Activated naive CD8-positive, alpha-beta T cell treated with anti-CD3 and anti-CD28 coated beads, Interleukin-2, amount 50 U/mL, for 24 hours (primary cell): Measurements from ENCODE around the gene GDA.
A peak's percentile ranks its signal among the peaks of the same experiment; 100 is the strongest.

Source experiments
- ATAC-seq: fragments of 150-1000 bp; cut with Tn5 transposase; one replicate; pipeline ENCODE4 v1.10.0; 2021
- DNase-seq: peaks from one replicate; pipeline ENCODE4 v3.0.0; 2021
- H3K27ac Mint-ChIP-seq: one replicate; pipeline ENCODE4 v1.8.0; 2021; ENCODE audit warnings: mild to moderate bottlenecking, mixed read lengths
- H3K27me3 Mint-ChIP-seq: one replicate; pipeline ENCODE4 v1.8.0; 2021; ENCODE audit warnings: mixed read lengths
- H3K36me3 Mint-ChIP-seq: one replicate; pipeline ENCODE4 v1.8.0; 2021; ENCODE audit warnings: low read depth, mixed read lengths
- H3K4me1 Mint-ChIP-seq: one replicate; pipeline ENCODE4 v1.8.0; 2021; ENCODE audit warnings: mixed read lengths
- H3K4me3 Mint-ChIP-seq: one replicate; pipeline ENCODE4 v1.8.0; 2021; ENCODE audit warnings: mild to moderate bottlenecking, moderate library complexity, mixed read lengths
- H3K9me3 Mint-ChIP-seq: one replicate; pipeline ENCODE4 v1.8.0; 2021; ENCODE audit warnings: mixed read lengths

The GDA gene

DNA sequence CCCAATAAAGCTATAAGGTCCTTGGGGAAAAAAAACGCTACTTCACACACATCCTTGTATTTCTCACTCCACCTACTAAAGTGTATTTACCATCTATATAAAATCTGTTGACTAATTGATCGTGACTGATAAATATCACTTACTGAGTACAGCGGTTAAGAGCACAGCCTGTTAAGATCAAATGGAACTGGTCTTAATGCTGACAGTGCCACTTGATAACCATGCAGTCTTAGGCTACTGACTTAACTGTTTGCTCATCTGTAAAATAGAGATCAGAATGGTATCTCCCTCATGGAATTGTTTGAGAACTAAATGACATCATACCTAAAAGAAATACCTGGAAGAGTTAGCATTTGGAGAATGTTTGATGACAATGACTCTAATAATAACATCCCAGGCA lies 148.3 kb downstream of the GDA start:
- Mint-ChIP-seq H3K36me3 (no peaks in the 10 kb centered on the region), H3K4me3 (no peak overlapping the region), H3K9me3 (peaks cover 5% of the 10 kb centered on the region), H3K4me1 (peaks cover 17% of the 10 kb centered on the region), H3K27me3 (no peaks in the 10 kb centered on the region), H3K27ac (no peak overlapping the region)
- no peak for DNase-seq
- no peak for ATAC-seq

DNA sequence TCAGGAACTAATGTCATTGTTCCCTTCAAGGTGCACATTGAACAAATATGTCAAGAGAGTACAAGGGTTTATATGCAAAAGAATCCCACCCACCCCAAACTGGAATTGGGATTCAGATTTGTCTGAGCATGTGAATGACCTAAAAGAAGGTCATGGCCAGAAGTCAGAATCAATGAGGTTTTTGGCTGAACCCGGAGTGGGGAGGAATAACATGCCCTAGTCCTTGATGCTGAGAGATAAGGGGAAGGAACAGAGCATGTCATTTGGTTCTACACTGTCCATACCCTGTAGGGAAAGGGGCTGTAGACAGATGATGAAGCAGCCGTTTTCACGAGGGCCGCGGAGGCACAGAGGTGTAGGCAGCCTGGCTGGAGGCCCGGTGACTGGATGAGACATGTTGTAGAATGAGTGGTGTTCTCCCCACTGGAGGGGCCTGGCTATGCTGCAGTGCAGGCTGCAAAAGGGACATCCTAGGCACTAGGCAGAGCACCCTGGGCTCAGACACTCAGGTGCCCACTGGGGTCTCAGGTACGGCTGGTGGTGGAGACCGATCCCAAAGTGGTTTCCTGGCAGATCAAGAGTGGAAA lies 149.9 kb downstream of the GDA start:
- Mint-ChIP-seq H3K27me3 (no peaks in the 10 kb centered on the region), H3K9me3 (peaks cover 5% of the 10 kb centered on the region), H3K27ac (no peak overlapping the region), H3K4me3 (no peak overlapping the region), H3K4me1 (peaks cover 13% of the 10 kb centered on the region), H3K36me3 (no peaks in the 10 kb centered on the region)
- no peak for ATAC-seq
- DNase-seq, result no peak

DNA sequence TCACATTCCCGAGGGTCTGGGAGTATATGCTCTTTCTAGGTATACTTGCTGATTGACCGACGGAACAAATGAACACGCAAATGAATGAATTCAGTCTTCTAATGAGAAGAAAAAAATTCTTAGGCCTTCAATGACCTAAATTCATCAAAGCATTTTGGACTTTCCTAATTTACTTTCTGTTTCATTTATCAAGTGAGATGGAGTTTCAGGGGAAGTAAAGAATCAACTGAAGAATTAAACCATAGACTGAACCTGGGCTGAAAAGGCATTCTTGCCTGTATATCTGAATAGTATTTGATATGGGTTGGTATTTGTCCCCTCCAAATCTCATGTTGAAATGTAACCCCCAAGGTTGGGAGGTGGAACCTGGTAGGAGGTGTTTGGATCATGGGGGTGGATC lies 151.6 kb downstream of the GDA start:
- ATAC-seq (no peak), DNase-seq (no peak)
- Mint-ChIP-seq H3K4me3 (no peak overlapping the region), H3K9me3 (peaks cover 5% of the 10 kb centered on the region), H3K27me3 (peaks cover 4% of the 10 kb centered on the region), H3K36me3 (no peaks in the 10 kb centered on the region), H3K27ac (peak overlapping the region; percentile 38), H3K4me1 (peaks cover 25% of the 10 kb centered on the region)
